ENCODE results near the gene TGFBR3. TPM values are rescaled to one million over a fixed set of nuclear protein-coding genes. Genes with fewer than 3 reads are reported as not detected.

TGFBR3 gene
- total and polyA plus RNA-seq, 2 of the 8 experiments (the other 6 are each of a cell fraction or from before 2014, with no cell fraction given): 2.0 to 6.1 TPM

GRCh38 chr1:91842563-91842962 lies 43.4 kb downstream of the TGFBR3 start:
- FAIRE-seq (no peak), DNase-seq (ENCODE audit: low read depth in 1 of 2, low spot score in 2 of 2) (no peak)
- Histone ChIP-seq H3K4me3 (ENCODE audit: extremely low read depth in 1 of 4, insufficient read depth in 2 of 4, low read depth in 3 of 4, low read length in 4 of 4) (no peak overlapping the region), H3K4me1 (replicated peaks in 1 of 4; ENCODE audit: control insufficient read depth in 3 of 4, insufficient read depth in 4 of 4, low read length in 3 of 4) (no peaks in the 10 kb centered on the region; a peak in 1 of 7 replicates), H2BK120ac (replicated peaks; ENCODE audit: low read depth, low read length) (no peak overlapping the region), H3K4me2 (ENCODE audit: insufficient read depth in 1 of 2, low read depth in 2 of 2, low read length in 2 of 2) (no peak overlapping the region), H3K27me3 (replicated peaks in 1 of 4; ENCODE audit: control insufficient read depth in 3 of 4, extremely low read depth in 1 of 4, insufficient read depth in 3 of 4, low read length in 3 of 4) (no peaks in the 10 kb centered on the region), H4K5ac (ENCODE audit: insufficient read length, low read depth, low read length) (no peak overlapping the region), H3K9ac (replicated peaks in 1 of 4; ENCODE audit: extremely low read depth in 1 of 4, low read depth in 3 of 4, low read length in 3 of 4) (no peak overlapping the region), H3K27ac (ENCODE audit: low read depth, low read length) (no peak overlapping the region), H2AK5ac (ENCODE audit: low read depth, low read length) (no peak overlapping the region), H3K23me2 (ENCODE audit: low read depth, low read length) (no peaks in the 10 kb centered on the region), H3K9me3 (ENCODE audit: insufficient read depth in 2 of 2, low read depth in 1 of 2, low read length in 1 of 2) (no peaks in the 10 kb centered on the region), H2AFZ (ENCODE audit: low read length) (no peak overlapping the region), H2BK5ac (ENCODE audit: low read depth, low read length) (no peak overlapping the region), H2BK20ac (ENCODE audit: low read length) (no peak overlapping the region), H3K23ac (ENCODE audit: insufficient read length) (no peak overlapping the region), H4K20me1 (replicated peaks in 1 of 2; ENCODE audit: control insufficient read depth in 1 of 2, insufficient read depth in 2 of 2, low read length in 2 of 2) (no peaks in the 10 kb centered on the region), H4K8ac (ENCODE audit: extremely low read depth, insufficient read depth, low read length) (peak overlapping the region; percentile 45; the same call in 1 of the 2 replicates), H3K79me1 (ENCODE audit: low read depth, low read length) (no peaks in the 10 kb centered on the region), H3K79me2 (ENCODE audit: control insufficient read depth in 1 of 2, insufficient read depth in 2 of 2, low read length in 2 of 2) (no peaks in the 10 kb centered on the region), H3K36me3 (ENCODE audit: control insufficient read depth in 2 of 4, insufficient read depth in 4 of 4, low read length in 3 of 4) (no peaks in the 10 kb centered on the region), H3K14ac (ENCODE audit: insufficient read length) (no peak overlapping the region), H4K91ac (replicated peaks; ENCODE audit: insufficient read length, low read length) (no peak overlapping the region), H2BK12ac (ENCODE audit: low read depth, low read length) (no peak overlapping the region), H3K56ac (replicated peaks; ENCODE audit: insufficient read length, low read depth, low read length) (no peak overlapping the region), H3K4ac (replicated peaks; ENCODE audit: insufficient read length, low read depth, low read length) (no peak overlapping the region), H2BK15ac (ENCODE audit: low read length) (no peak overlapping the region), H3K18ac (ENCODE audit: extremely low read depth, low read length) (no peak overlapping the region)
- ChIA-PET POLR2A (ENCODE audit: partially characterized antibody) (no interaction called here), CTCF (ENCODE audit: partially characterized antibody) (interaction anchor here (1.0 kb wide), 1 partner anchor 9 kb away, joined by 3 read pairs; no protein-coding TSS in a partner anchor)
- TF ChIP-seq SUZ12 (IDR thresholded peaks at IDR 0.05; ENCODE audit: low read length) (no peak), HDAC2 (IDR thresholded peaks at IDR 0.05; ENCODE audit: borderline replicate concordance in 1 of 2, low read depth in 2 of 2, low read length in 2 of 2) (no peak), TBP (IDR thresholded peaks at IDR 0.05; ENCODE audit: low read depth, low read length) (no peak), RBBP5 (IDR thresholded peaks at IDR 0.05; ENCODE audit: borderline replicate concordance, low read depth, low read length) (no peak), TAF1 (IDR thresholded peaks at IDR 0.05; ENCODE audit: low read depth, low read length) (no peak), RXRA (IDR thresholded peaks at IDR 0.05; ENCODE audit: insufficient read depth, low read depth, low read length) (no peak), RFX5 (IDR thresholded peaks at IDR 0.05; ENCODE audit: borderline replicate concordance, low read depth, low read length) (no peak), SP2 (IDR thresholded peaks at IDR 0.05; ENCODE audit: low read length) (no peak)

All from H1 (cell line).